Adrenal gland (tissue), 5 donors: ENCODE data around the gene STK24.

Experiments used
- POLR2A ChIP-seq, 2 donors: fragments of 450-650 bp; IDR thresholded peaks; one replicate each; pipeline ENCODE4 v1.6.1; 2017; ENCODE audit warnings: antibody characterized with exemption in 2 of 2, mild to moderate bottlenecking in 2 of 2, moderate library complexity in 1 of 2
- TF ChIP-seq, protein P1 (sequence below), 6 experiments: fragments of 450-650 bp in 4 of 6; fragments of 200-600 bp in 2 of 6; sonication (generic) in 1 of 6; IDR thresholded peaks; 1 replicate in 5 of 6; 2 replicates in 1 of 6; pipeline versions ENCODE4 v1.5.1 to v1.8.0; 2016 to 2021; ENCODE audit warnings: antibody characterized with exemption in 6 of 6, mild to moderate bottlenecking in 2 of 6, moderate library complexity in 1 of 6
- donor health status: DM: no; HTN: no; CAD: no.

DNA sequence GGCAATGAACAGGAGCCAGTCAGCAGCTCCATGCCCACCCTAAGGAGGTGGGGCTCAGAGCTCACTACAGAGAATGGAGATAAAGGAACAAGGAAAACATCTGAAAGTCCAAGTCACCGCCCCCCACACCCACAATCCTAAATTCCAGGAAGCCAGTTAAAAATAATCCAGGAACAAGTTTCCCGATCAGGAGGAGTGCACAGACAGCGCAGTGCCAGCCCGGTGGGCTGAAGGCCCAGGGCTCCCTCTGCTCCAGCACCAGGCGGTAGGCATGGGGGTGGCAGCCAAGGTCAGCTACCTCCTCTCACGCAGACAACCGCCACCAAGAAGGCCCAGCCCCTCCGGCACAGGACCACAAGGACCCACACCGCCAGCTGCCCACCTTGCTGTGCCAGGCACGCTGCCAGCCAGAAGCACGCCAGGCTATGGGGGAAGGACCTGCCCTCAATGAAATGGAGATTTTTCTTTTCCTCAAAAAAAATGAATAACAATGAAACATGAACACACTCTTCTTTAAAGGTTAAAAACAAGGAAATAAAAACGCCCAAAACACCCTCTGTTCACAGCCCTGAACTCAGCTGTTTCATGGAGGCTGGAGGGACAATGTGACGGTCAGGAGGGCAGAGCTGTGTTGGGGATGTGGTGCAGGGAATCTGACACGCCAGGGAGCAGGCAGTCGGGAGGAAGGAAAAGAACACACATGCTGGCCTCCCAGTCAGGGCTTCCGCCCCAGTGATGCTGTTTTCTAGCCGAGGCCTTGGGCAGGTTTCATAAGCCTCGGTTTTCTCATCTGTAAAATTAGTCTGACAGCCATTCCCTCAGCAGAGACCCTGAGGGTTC, 11.0 kb downstream of the STK24 start:
- TF ChIP-seq, protein P1, sequence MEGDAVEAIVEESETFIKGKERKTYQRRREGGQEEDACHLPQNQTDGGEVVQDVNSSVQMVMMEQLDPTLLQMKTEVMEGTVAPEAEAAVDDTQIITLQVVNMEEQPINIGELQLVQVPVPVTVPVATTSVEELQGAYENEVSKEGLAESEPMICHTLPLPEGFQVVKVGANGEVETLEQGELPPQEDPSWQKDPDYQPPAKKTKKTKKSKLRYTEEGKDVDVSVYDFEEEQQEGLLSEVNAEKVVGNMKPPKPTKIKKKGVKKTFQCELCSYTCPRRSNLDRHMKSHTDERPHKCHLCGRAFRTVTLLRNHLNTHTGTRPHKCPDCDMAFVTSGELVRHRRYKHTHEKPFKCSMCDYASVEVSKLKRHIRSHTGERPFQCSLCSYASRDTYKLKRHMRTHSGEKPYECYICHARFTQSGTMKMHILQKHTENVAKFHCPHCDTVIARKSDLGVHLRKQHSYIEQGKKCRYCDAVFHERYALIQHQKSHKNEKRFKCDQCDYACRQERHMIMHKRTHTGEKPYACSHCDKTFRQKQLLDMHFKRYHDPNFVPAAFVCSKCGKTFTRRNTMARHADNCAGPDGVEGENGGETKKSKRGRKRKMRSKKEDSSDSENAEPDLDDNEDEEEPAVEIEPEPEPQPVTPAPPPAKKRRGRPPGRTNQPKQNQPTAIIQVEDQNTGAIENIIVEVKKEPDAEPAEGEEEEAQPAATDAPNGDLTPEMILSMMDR (IDR thresholded peaks at IDR 0.05), result peak in 1 of 6 experiments; percentile 23
- TF ChIP-seq POLR2A (IDR thresholded peaks at IDR 0.05), result no peak
